GM21825 (cell line): ENCODE measurements around the gene CFAP58.
"Not testable (repeated sequence)": the region's sequence is repeated elsewhere in the genome, so short reads cannot be mapped to it uniquely, and the experiment has no call there.

Source experiments
- ATAC-seq: cut with Tn5 transposase; IDR thresholded peaks from one replicate; pipeline ENCODE4 v1.9.1; 2021; ENCODE audit warnings: mild to moderate bottlenecking, moderate library complexity; ENCODE audit not compliant: unreplicated experiment

Gene CFAP58

GRCh38 chr10:104427989-104428388 lies 74.4 kb downstream of the CFAP58 start:
- no peak for ATAC-seq

- ATAC-seq, result no peak
Observed at GRCh38 chr10:104429846-104430245, 76.2 kb downstream of the CFAP58 start.

GRCh38 chr10:104430360-104430759 lies 76.7 kb downstream of the CFAP58 start:
- ATAC-seq, result no peak

- no peak for ATAC-seq
Observed at GRCh38 chr10:104433669-104434068, 80.0 kb downstream of the CFAP58 start.

- ATAC-seq, result no peak
Observed at GRCh38 chr10:104434601-104435000, 81.0 kb downstream of the CFAP58 start.

GRCh38 chr10:104435822-104436221 lies 82.2 kb downstream of the CFAP58 start:
- no peak for ATAC-seq

GRCh38 chr10:104437226-104437625 lies 83.6 kb downstream of the CFAP58 start:
- ATAC-seq, result no peak

- ATAC-seq, result no peak
Observed at GRCh38 chr10:104440221-104440620, 86.6 kb downstream of the CFAP58 start.

- no peak for ATAC-seq
Observed at GRCh38 chr10:104441329-104442000, 87.8 kb downstream of the CFAP58 start.

GRCh38 chr10:104445359-104445758 lies 91.7 kb downstream of the CFAP58 start:
- ATAC-seq, result no peak

- no peak for ATAC-seq
Observed at GRCh38 chr10:104446151-104446550, 92.5 kb downstream of the CFAP58 start.

- no peak for ATAC-seq
Observed at GRCh38 chr10:104447331-104447730, 93.7 kb downstream of the CFAP58 start.

- no peak for ATAC-seq
Observed at GRCh38 chr10:104447906-104448305, 94.3 kb downstream of the CFAP58 start.

GRCh38 chr10:104449391-104449790 lies 95.8 kb downstream of the CFAP58 start:
- no peak for ATAC-seq

GRCh38 chr10:104450490-104450889 lies 96.9 kb downstream of the CFAP58 start:
- ATAC-seq, result no peak

- ATAC-seq, result no peak
Observed at GRCh38 chr10:104450954-104451353, 97.3 kb downstream of the CFAP58 start.

GRCh38 chr10:104452977-104453376 lies 99.3 kb downstream of the CFAP58 start:
- no peak for ATAC-seq

- peak; percentile 81 for ATAC-seq
Observed at GRCh38 chr10:104456802-104457542, 103.3 kb downstream of the CFAP58 start.

- ATAC-seq, result no peak
Observed at GRCh38 chr10:104457543-104457828, 103.9 kb downstream of the CFAP58 start.

- ATAC-seq, result not testable (repeated sequence)
Observed at GRCh38 chr10:104465575-104465974, 111.9 kb downstream of the CFAP58 start.

- ATAC-seq, result not testable (repeated sequence)
Observed at GRCh38 chr10:104468818-104469217, 115.2 kb downstream of the CFAP58 start.

- no peak for ATAC-seq
Observed at GRCh38 chr10:104472505-104472904, 118.9 kb downstream of the CFAP58 start.
